GM12878 (cell line): ENCODE measurements around the gene FABP2. TPM values are rescaled to one million over a fixed set of nuclear protein-coding genes. Genes with fewer than 3 reads are reported as not detected.

ENCODE experiments used
- ATAC-seq: fragments of 200-7000 bp; cut with Tn5 transposase; 3 replicates; pipeline ENCODE4 v1.9.1; 2020; ENCODE audit warnings: mild to moderate bottlenecking, moderate library complexity
- BruUV-seq: library from RNA; stranded (reverse); fragments of 400-500 nt; replicated peaks from 2 replicates; lab custom pipeline; 2021; lab: Mats Ljungman, UMichigan
- CTCF ChIA-PET: fragments of 300-600 bp; sonication (Branson Sonifier 250); formaldehyde crosslinking; extraction: SDS; loops from one replicate; lab custom pipeline; 2021; ENCODE audit warnings: inconsistent platforms; lab: Yijun Ruan, JAX
- POLR2A ChIA-PET: fragments of 350-600 bp; formaldehyde crosslinking; extraction: SDS; loops from one replicate; lab custom pipeline; 2021; ENCODE audit warnings: inconsistent platforms; lab: Charles Lee
- RAD21 ChIA-PET: fragments of 300-600 bp; sonication (Branson Sonifier 250); formaldehyde crosslinking; loops from one replicate; lab custom pipeline; 2023; ENCODE audit warnings: antibody characterized with exemption; ENCODE audit not compliant: unreplicated experiment; lab: Charles Lee
- SMC1A ChIA-PET: fragments of 300-600 bp; sonication (Branson Sonifier 250); formaldehyde crosslinking; loops from one replicate; lab custom pipeline; 2023; ENCODE audit not compliant: unreplicated experiment, uncharacterized antibody; lab: Charles Lee
- DNase-seq: peaks from one replicate; pipeline ENCODE4 v3.0.0-alpha.2; 2011; ENCODE audit warnings: low read depth, low spot score
- FAIRE-seq: peaks from 3 replicates; lab custom pipeline; 2011; peaks lifted over from hg19 to GRCh38; lab: Jason Lieb, UNC
- H2AFZ ChIP-seq: 2 replicates; pipeline ENCODE4 v1.6.0; 2011; ENCODE audit warnings: low read depth, low read length, control low read depth; ENCODE audit not compliant: control insufficient read depth
- H3K27ac ChIP-seq: 2 replicates; pipeline ENCODE4 v1.5.1; 2011; ENCODE audit warnings: control low read depth; ENCODE audit not compliant: control insufficient read depth, insufficient read depth
- H3K27me3 ChIP-seq, 2 experiments: replicated peaks in 1 of 2; 2 replicates each; pipeline versions ENCODE4 v1.6.0 to v1.6.1; 2011; ENCODE audit warnings: low read length in 1 of 2; ENCODE audit not compliant: control insufficient read depth in 2 of 2, insufficient read depth in 2 of 2
- H3K36me3 ChIP-seq, 2 experiments: 2 replicates each; pipeline ENCODE4 v1.5.1; 2011; ENCODE audit warnings: low read length in 1 of 2; ENCODE audit not compliant: control insufficient read depth in 2 of 2, insufficient read depth in 2 of 2
- H3K4me1 ChIP-seq: 2 replicates; pipeline ENCODE4 v1.6.1; 2011; ENCODE audit warnings: mild to moderate bottlenecking, low read length, moderate library complexity, mixed read lengths; ENCODE audit not compliant: control insufficient read depth, insufficient read depth
- H3K4me2 ChIP-seq: 2 replicates; pipeline ENCODE4 v1.6.0; 2011; ENCODE audit warnings: control low read depth; ENCODE audit not compliant: control insufficient read depth, insufficient read depth
- H3K4me3 ChIP-seq: fragments of 200-600 bp; sonication (generic); 2 replicates; pipeline ENCODE4 v1.5.1; 2016
- H3K79me2 ChIP-seq: 2 replicates; pipeline ENCODE4 v1.6.0; 2011; ENCODE audit warnings: low read length; ENCODE audit not compliant: control insufficient read depth, insufficient read depth
- H3K9ac ChIP-seq: 2 replicates; pipeline ENCODE4 v1.8.0; 2011; ENCODE audit warnings: low read length, control low read depth, mixed read lengths; ENCODE audit not compliant: control insufficient read depth, insufficient read depth
- H3K9me3 ChIP-seq: replicated peaks from 3 replicates; pipeline ENCODE4 v1.5.1; 2011; ENCODE audit warnings: mild to moderate bottlenecking, low read length; ENCODE audit not compliant: control insufficient read depth, insufficient read depth
- H4K20me1 ChIP-seq: 2 replicates; pipeline ENCODE4 v1.6.0; 2011; ENCODE audit not compliant: control insufficient read depth, insufficient read depth
- CUX1 ChIP-seq: IDR thresholded peaks from 2 replicates; pipeline ENCODE4 v1.6.1; 2012; ENCODE audit warnings: improper control_type of control experiment, low read depth, low read length; ENCODE audit not compliant: insufficient replicate concordance
- JUNB ChIP-seq: IDR thresholded peaks from 2 replicates; pipeline ENCODE4 v1.6.1; 2016; ENCODE audit warnings: antibody characterized with exemption, mild to moderate bottlenecking
- RUNX3 ChIP-seq: IDR thresholded peaks from 2 replicates; pipeline ENCODE4 v1.6.1; 2012; ENCODE audit warnings: low read length, inconsistent platforms
- ZNF687 ChIP-seq: fragments of 450-650 bp; IDR thresholded peaks from 2 replicates; pipeline ENCODE4 v1.6.1; 2017; ENCODE audit warnings: mild to moderate bottlenecking, moderate library complexity
- WGBS: methylation state at CpG from one replicate; pipeline ENCODE4 v1.1.6; 2016; ENCODE audit warnings: low lambda C conversion rate; ENCODE audit not compliant: insufficient replicate concordance, insufficient coverage; ENCODE audit errors: missing lambda C conversion rate; 5-methylcytosine and 5-hydroxymethylcytosine counted together
- in situ Hi-C: fragments of 300-500 bp; cut with MboI; formaldehyde crosslinking; loops from 9 replicates; pipeline ENCODE4 v1.14.3; 2018; ENCODE audit warnings: mixed read lengths
- intact Hi-C: fragments of 100-400 bp; cut with micrococcal nuclease; formaldehyde crosslinking; loops from one replicate; pipeline ENCODE4 v1.14.2; 2022; ENCODE audit not compliant: unreplicated experiment
- polyA plus RNA-seq, 11 experiments: library from polyadenylated mRNA; depleted of rRNA in 4 of 11; unstranded in 6 of 11; stranded (reverse) in 5 of 11; fragments of >200 nt; fragmentation: Nextera tagmentation in 4 of 11; fragmentation: Illumina TruSeq in 1 of 11; extraction: Ambion mirVana in 4 of 11; extraction: Trizol in 1 of 11; gene quantifications; 1 replicate in 1 of 11; 2 replicates in 10 of 11; pipeline versions ENCODE4 v1.2.1 to v1.2.3, GENCODE V29; 2011 to 2016; ENCODE audit warnings: inconsistent platforms in 2 of 11, missing spikeins in 2 of 11, low read depth in 1 of 11
- total RNA-seq, 4 experiments: library from RNA; depleted of rRNA in 3 of 4; stranded (reverse); fragments of >200 nt in 3 of 4; fragmentation: Illumina TruSeq in 1 of 4; extraction: Trizol in 1 of 4; gene quantifications; 2 replicates each; pipeline versions ENCODE4 v1.2.1 to v1.2.3, GENCODE V29; 2013 to 2021
- TF ChIP-seq, protein P1 (sequence below): fragments of 450-650 bp; IDR thresholded peaks from 2 replicates; pipeline ENCODE4 v1.6.1; 2016; ENCODE audit warnings: mild to moderate bottlenecking, moderate library complexity, borderline replicate concordance

FABP2 gene
- total and polyA plus RNA-seq, 10 of the 15 experiments (the other 5 are each of a cell fraction or from before 2014, with no cell fraction given) = not detected

DNA sequence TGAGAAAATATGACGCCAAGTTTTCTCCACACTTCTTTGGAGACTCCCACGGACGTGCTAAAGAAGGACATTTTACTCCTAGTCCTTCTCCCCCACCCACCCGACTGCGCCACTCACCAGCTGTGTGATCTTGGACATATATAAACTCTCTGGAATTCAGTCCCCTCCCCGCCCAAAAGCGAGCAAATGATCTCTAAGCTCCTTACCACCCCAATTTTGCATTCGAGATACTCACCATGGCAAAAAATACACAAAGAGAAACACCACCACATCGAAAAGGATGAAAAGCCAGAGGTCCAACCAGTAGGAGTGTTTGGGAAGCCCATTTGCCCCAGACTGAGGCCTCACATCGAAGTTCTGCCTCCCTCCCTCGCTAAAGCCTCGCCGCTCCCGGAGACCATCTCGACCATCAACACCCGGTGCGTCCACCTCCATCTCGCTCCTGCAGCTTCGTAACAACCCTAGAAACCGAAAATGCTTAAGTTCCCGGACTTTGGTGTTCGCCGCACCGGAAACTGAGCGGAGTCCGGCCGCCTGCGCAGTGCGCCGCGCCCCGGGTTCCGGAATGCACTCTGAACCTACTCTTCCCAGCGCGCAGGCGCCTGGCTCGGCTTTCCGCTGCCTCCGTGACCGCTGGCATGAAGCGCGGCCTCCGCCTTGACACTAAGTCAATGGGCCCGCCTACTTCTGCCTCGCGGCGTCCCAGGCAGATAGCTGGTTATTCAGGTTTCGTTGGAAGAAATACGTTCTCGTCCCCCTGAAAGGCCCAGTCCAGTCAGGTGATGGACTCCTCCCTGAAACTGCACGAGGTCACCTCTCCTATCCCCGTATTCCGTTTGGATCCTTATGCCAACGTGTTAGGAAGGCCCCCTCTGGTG, 21.6 kb downstream of the FABP2 start (continued):
- no peak for TF ChIP-seq CUX1

- Histone ChIP-seq H3K4me2 (peak overlapping the region; percentile 64), H3K27me3 (no peaks in the 10 kb centered on the region), H3K4me1 (no peaks in the 10 kb centered on the region), H3K4me3 (peak overlapping the region; percentile 92), H3K9ac (peak overlapping the region; percentile 88), H2AFZ (peak overlapping the region; percentile 96), H3K9me3 (no peaks in the 10 kb centered on the region; the same call in 2 of the 3 replicates), H3K36me3 (no peaks in the 10 kb centered on the region), H4K20me1 (no peaks in the 10 kb centered on the region), H3K27ac (peak overlapping the region; percentile 77), H3K79me2 (peaks cover 26% of the 10 kb centered on the region)
- ChIA-PET CTCF (interaction anchor here (0.9 to 3.2 kb wide), 11 partner anchors 8 to 331 kb away, joined by 3 to 18 read pairs (median 4); partner anchors contain the start of genes PDE5A and USP53), SMC1A (interaction anchor here (0.6 to 1.9 kb wide), 7 partner anchors 9 to 355 kb away, joined by 3 to 10 read pairs (median 3); partner anchors contain the start of gene USP53), POLR2A (interaction anchor here (0.7 to 1.6 kb wide), 4 partner anchors 10 to 62 kb away, joined by 3 to 5 read pairs (median 4); no protein-coding TSS in a partner anchor), RAD21 (interaction anchor here (0.9 to 1.4 kb wide), 4 partner anchors 13 to 615 kb away, joined by 3 read pairs; partner anchors contain the start of genes METTL14 and USP53)
- BruUV-seq = TSS peak; percentile 80
- FAIRE-seq (no peak), DNase-seq (peak; percentile 32), ATAC-seq (peak; percentile 54)
- WGBS = 2% methylated on average over 9 of the region's 9 CpGs
- in situ Hi-C loops = loop anchor here (5.0 to 10.0 kb wide), 3 partner anchors 257 to 758 kb away; no protein-coding TSS in a partner anchor
- intact Hi-C loops = loop anchor here (5.0 kb wide), 2 partner anchors 153 to 753 kb away; no protein-coding TSS in a partner anchor
- TF ChIP-seq RUNX3 (peak; percentile 38; the same call in 1 of the 2 replicates), ZNF687 (no peak), JUNB (no peak)
- TF ChIP-seq, protein P1, sequence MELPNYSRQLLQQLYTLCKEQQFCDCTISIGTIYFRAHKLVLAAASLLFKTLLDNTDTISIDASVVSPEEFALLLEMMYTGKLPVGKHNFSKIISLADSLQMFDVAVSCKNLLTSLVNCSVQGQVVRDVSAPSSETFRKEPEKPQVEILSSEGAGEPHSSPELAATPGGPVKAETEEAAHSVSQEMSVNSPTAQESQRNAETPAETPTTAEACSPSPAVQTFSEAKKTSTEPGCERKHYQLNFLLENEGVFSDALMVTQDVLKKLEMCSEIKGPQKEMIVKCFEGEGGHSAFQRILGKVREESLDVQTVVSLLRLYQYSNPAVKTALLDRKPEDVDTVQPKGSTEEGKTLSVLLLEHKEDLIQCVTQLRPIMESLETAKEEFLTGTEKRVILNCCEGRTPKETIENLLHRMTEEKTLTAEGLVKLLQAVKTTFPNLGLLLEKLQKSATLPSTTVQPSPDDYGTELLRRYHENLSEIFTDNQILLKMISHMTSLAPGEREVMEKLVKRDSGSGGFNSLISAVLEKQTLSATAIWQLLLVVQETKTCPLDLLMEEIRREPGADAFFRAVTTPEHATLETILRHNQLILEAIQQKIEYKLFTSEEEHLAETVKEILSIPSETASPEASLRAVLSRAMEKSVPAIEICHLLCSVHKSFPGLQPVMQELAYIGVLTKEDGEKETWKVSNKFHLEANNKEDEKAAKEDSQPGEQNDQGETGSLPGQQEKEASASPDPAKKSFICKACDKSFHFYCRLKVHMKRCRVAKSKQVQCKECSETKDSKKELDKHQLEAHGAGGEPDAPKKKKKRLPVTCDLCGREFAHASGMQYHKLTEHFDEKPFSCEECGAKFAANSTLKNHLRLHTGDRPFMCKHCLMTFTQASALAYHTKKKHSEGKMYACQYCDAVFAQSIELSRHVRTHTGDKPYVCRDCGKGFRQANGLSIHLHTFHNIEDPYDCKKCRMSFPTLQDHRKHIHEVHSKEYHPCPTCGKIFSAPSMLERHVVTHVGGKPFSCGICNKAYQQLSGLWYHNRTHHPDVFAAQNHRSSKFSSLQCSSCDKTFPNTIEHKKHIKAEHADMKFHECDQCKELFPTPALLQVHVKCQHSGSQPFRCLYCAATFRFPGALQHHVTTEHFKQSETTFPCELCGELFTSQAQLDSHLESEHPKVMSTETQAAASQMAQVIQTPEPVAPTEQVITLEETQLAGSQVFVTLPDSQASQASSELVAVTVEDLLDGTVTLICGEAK = no peak
These were observed 22.2 kb downstream of the FABP2 start for GRCh38 chr4:119299741-119300100.
